Measurements from ENCODE around the gene PARD6B.

DNA sequence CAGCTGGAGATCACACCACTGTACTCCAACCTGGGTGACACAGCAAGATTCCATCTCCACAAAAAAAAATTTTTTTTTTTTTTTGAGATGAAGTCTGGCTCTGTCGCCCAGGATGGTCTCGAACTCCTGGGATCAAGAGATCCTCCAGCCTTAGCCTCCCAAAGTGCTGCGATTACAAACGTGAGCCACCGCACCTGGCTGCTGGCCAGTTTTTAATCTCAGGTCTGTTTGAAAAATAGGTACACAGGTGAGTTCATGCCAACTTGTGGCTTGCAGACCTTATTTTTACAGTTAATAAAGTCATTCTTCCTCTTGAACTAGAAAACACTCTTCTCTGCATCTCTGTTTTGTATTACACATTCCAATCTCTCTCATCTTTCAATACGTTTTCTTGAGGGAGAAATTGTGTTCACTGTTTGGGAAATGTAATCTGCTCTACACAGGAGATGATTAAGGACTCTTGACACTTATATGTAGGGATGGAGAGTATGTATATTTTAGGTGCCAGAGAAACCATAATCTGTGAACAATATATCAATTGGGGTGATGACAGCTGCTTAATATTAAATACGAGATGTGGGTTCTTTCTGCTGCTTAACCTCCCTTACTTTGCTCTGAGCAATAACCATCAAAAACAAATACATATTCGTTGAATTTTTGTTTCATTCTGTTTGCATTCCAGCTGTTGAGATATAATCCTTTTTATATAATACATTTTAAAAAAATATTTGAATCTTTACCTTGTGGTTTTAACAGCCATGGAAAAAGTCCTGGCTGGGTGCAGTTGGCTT, 22.3 kb upstream of the PARD6B start:
- TF ChIP-seq, protein P1, sequence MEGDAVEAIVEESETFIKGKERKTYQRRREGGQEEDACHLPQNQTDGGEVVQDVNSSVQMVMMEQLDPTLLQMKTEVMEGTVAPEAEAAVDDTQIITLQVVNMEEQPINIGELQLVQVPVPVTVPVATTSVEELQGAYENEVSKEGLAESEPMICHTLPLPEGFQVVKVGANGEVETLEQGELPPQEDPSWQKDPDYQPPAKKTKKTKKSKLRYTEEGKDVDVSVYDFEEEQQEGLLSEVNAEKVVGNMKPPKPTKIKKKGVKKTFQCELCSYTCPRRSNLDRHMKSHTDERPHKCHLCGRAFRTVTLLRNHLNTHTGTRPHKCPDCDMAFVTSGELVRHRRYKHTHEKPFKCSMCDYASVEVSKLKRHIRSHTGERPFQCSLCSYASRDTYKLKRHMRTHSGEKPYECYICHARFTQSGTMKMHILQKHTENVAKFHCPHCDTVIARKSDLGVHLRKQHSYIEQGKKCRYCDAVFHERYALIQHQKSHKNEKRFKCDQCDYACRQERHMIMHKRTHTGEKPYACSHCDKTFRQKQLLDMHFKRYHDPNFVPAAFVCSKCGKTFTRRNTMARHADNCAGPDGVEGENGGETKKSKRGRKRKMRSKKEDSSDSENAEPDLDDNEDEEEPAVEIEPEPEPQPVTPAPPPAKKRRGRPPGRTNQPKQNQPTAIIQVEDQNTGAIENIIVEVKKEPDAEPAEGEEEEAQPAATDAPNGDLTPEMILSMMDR (conservative IDR thresholded peaks at IDR 0.05; ENCODE audit: low read length) = no peak
- no peak for TF ChIP-seq EZH2phosphoT487 (IDR thresholded peaks at IDR 0.05; ENCODE audit: borderline replicate concordance, low read depth, low read length)
